MCF 10A (cell line): Measurements from ENCODE around the gene TFPI. TPM values are rescaled to one million over a fixed set of nuclear protein-coding genes. Genes with fewer than 3 reads are reported as not detected.

Experiments
- BruUV-seq: library from RNA; stranded (reverse); fragments of 400-500 nt; replicated peaks from 2 replicates; lab custom pipeline; 2021; lab: Mats Ljungman, UMichigan
- CTCF ChIA-PET: fragments of 300-600 bp; sonication (Branson Sonifier 250); formaldehyde crosslinking; extraction: SDS; loops from one replicate; lab custom pipeline; 2021; ENCODE audit warnings: antibody characterized with exemption, inconsistent platforms; lab: Yijun Ruan, JAX
- POLR2A ChIA-PET: fragments of 300-600, 350-650 bp; sonication (Branson Sonifier 250); formaldehyde crosslinking; extraction: SDS; loops from one replicate; lab custom pipeline; 2020; ENCODE audit warnings: antibody characterized with exemption, inconsistent platforms; lab: Yijun Ruan, JAX
- DNase-seq: peaks from one replicate; pipeline ENCODE4 v3.0.0-alpha.2; 2018; ENCODE audit not compliant: unreplicated experiment
- H3K27ac Mint-ChIP-seq: one replicate; pipeline ENCODE4 v1.8.0; 2022; ENCODE audit warnings: mild to moderate bottlenecking, low read depth, mixed read lengths; ENCODE audit not compliant: unreplicated experiment
- H3K27me3 Mint-ChIP-seq: one replicate; pipeline ENCODE4 v1.8.0; 2022; ENCODE audit warnings: mixed read lengths; ENCODE audit not compliant: insufficient read depth, unreplicated experiment
- H3K36me3 Mint-ChIP-seq: one replicate; pipeline ENCODE4 v1.8.0; 2022; ENCODE audit warnings: mild to moderate bottlenecking, moderate library complexity, mixed read lengths; ENCODE audit not compliant: insufficient read depth, unreplicated experiment
- H3K4me1 Mint-ChIP-seq: one replicate; pipeline ENCODE4 v1.8.0; 2022; ENCODE audit warnings: mixed read lengths; ENCODE audit not compliant: insufficient read depth, unreplicated experiment
- H3K4me3 Mint-ChIP-seq: one replicate; pipeline ENCODE4 v1.8.0; 2022; ENCODE audit warnings: mild to moderate bottlenecking, moderate library complexity, mixed read lengths; ENCODE audit not compliant: unreplicated experiment
- H3K9me3 Mint-ChIP-seq: one replicate; pipeline ENCODE4 v1.8.0; 2022; ENCODE audit warnings: mixed read lengths; ENCODE audit not compliant: unreplicated experiment
- CTCF ChIP-seq: fragments of 200-600 bp; IDR thresholded peaks from one replicate; pipeline ENCODE4 v1.8.0; 2022; ENCODE audit warnings: antibody characterized with exemption, mild to moderate bottlenecking; ENCODE audit not compliant: unreplicated experiment
- intact Hi-C: fragments of 100-400 bp; cut with micrococcal nuclease; formaldehyde crosslinking; loops from 2 replicates; pipeline ENCODE4 v1.14.1; 2022
- total RNA-seq: library from RNA; stranded (reverse); gene quantifications from 2 replicates; pipeline ENCODE4 v1.2.3, GENCODE V29; 2022

The TFPI gene
- total RNA-seq, 1 experiment from 2014 or later, result 67.4 TPM

- H3K27ac Mint-ChIP-seq, result peak overlapping the region; percentile 98
- peaks cover 31% of the 10 kb centered on the region for H3K4me1 Mint-ChIP-seq
- intact Hi-C loops, result no loop called here
- POLR2A ChIA-PET, result interaction anchor here (1.5 kb wide), 1 partner anchor 52 kb away, joined by 3 read pairs; no protein-coding TSS in a partner anchor
- no peaks in the 10 kb centered on the region for H3K9me3 Mint-ChIP-seq
- H3K36me3 Mint-ChIP-seq, result peaks cover 7% of the 10 kb centered on the region
- no peak for TF ChIP-seq CTCF
- H3K27me3 Mint-ChIP-seq, result no peaks in the 10 kb centered on the region
- H3K4me3 Mint-ChIP-seq, result peak overlapping the region; percentile 87
- CTCF ChIA-PET, result interaction anchor here (1.2 kb wide), 1 partner anchor 52 kb away, joined by 5 read pairs; no protein-coding TSS in a partner anchor
- no peak for DNase-seq
- no TSS peak for BruUV-seq
These were observed 1.9 kb downstream of the TFPI start for GRCh38 chr2:187552381-187552780.

GRCh38 chr2:187550857-187551256, 3.4 kb downstream of the TFPI start:
- DNase-seq, result no peak
- H3K27me3 Mint-ChIP-seq, result no peaks in the 10 kb centered on the region
- peak overlapping the region; percentile 98 for H3K27ac Mint-ChIP-seq
- peak overlapping the region; percentile 87 for H3K4me3 Mint-ChIP-seq
- H3K4me1 Mint-ChIP-seq, result peaks cover 46% of the 10 kb centered on the region
- CTCF ChIA-PET, result interaction anchor here (0.7 to 2.6 kb wide), 5 partner anchors 20 to 496 kb away, joined by 3 to 22 read pairs (median 4); no protein-coding TSS in a partner anchor
- peaks cover 7% of the 10 kb centered on the region for H3K36me3 Mint-ChIP-seq
- intact Hi-C loops, result no loop called here
- no peak for TF ChIP-seq CTCF
- H3K9me3 Mint-ChIP-seq, result no peaks in the 10 kb centered on the region
- POLR2A ChIA-PET, result interaction anchor here (0.7 to 8.6 kb wide), 8 partner anchors 10 to 47 kb away, joined by 3 to 73 read pairs (median 4); no protein-coding TSS in a partner anchor
- no TSS peak for BruUV-seq

GRCh38 chr2:187549951-187550555, 4.2 kb downstream of the TFPI start:
- H3K9me3 Mint-ChIP-seq, result no peaks in the 10 kb centered on the region
- ChIA-PET CTCF (interaction anchor here (0.7 to 2.6 kb wide), 8 partner anchors 19 to 495 kb away, joined by 3 to 22 read pairs (median 4); no protein-coding TSS in a partner anchor), POLR2A (interaction anchor here (0.6 to 8.6 kb wide), 9 partner anchors 9 to 742 kb away, joined by 3 to 73 read pairs (median 5); no protein-coding TSS in a partner anchor)
- no peak for DNase-seq
- H3K27me3 Mint-ChIP-seq, result no peaks in the 10 kb centered on the region
- peak overlapping the region; percentile 98 for H3K27ac Mint-ChIP-seq
- intact Hi-C loops, result no loop called here
- peak overlapping the region; percentile 87 for H3K4me3 Mint-ChIP-seq
- H3K4me1 Mint-ChIP-seq, result peaks cover 49% of the 10 kb centered on the region
- no TSS peak for BruUV-seq
- no peak for TF ChIP-seq CTCF
- peaks cover 7% of the 10 kb centered on the region for H3K36me3 Mint-ChIP-seq

- H3K9me3 Mint-ChIP-seq, result no peaks in the 10 kb centered on the region
- ChIA-PET CTCF (interaction anchor here (0.8 to 2.6 kb wide), 9 partner anchors 18 to 744 kb away, joined by 3 to 22 read pairs (median 3); no protein-coding TSS in a partner anchor), POLR2A (interaction anchor here (0.6 to 8.6 kb wide), 6 partner anchors 8 to 743 kb away, joined by 3 to 73 read pairs (median 10); no protein-coding TSS in a partner anchor)
- no peak for TF ChIP-seq CTCF
- H3K4me1 Mint-ChIP-seq, result peaks cover 49% of the 10 kb centered on the region
- H3K27ac Mint-ChIP-seq, result peak overlapping the region; percentile 98
- peak overlapping the region; percentile 33 for H3K4me3 Mint-ChIP-seq
- DNase-seq, result no peak
- H3K27me3 Mint-ChIP-seq, result no peaks in the 10 kb centered on the region
- H3K36me3 Mint-ChIP-seq, result peaks cover 12% of the 10 kb centered on the region
- intact Hi-C loops, result no loop called here
- no TSS peak for BruUV-seq
These were observed 5.0 kb downstream of the TFPI start for GRCh38 chr2:187549193-187549592.
